PC-3 (cell line): ENCODE measurements around the gene STK4.

Source experiments
- EZH2phosphoT487 ChIP-seq: fragments of 300-600 bp; sonication (generic); IDR thresholded peaks from 2 replicates; pipeline ENCODE4 v1.6.1; 2018; ENCODE audit warnings: mild to moderate bottlenecking, antibody characterized with exemption, low read length, borderline replicate concordance
- TF ChIP-seq, protein P1 (sequence below): fragments of 300-600 bp; sonication (generic); conservative IDR thresholded peaks from 2 replicates; pipeline ENCODE4 v1.5.1; 2017; ENCODE audit warnings: antibody characterized with exemption, low read depth, mild to moderate bottlenecking, low read length

- TF ChIP-seq, protein P1, sequence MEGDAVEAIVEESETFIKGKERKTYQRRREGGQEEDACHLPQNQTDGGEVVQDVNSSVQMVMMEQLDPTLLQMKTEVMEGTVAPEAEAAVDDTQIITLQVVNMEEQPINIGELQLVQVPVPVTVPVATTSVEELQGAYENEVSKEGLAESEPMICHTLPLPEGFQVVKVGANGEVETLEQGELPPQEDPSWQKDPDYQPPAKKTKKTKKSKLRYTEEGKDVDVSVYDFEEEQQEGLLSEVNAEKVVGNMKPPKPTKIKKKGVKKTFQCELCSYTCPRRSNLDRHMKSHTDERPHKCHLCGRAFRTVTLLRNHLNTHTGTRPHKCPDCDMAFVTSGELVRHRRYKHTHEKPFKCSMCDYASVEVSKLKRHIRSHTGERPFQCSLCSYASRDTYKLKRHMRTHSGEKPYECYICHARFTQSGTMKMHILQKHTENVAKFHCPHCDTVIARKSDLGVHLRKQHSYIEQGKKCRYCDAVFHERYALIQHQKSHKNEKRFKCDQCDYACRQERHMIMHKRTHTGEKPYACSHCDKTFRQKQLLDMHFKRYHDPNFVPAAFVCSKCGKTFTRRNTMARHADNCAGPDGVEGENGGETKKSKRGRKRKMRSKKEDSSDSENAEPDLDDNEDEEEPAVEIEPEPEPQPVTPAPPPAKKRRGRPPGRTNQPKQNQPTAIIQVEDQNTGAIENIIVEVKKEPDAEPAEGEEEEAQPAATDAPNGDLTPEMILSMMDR = no peak
- no peak for TF ChIP-seq EZH2phosphoT487
These were observed 24.1 kb downstream of the STK4 start for GRCh38 chr20:44990425-44990824.
